Measurements from ENCODE around the gene SLIT3.

The SLIT3 gene

GRCh38 chr5:168772316-168772961, 528.5 kb downstream of the SLIT3 start:
- DNase-seq (ENCODE audit: low read depth), result no peak
- no peak overlapping the region for H3K4me3 ChIP-seq (ENCODE audit: control insufficient read depth, low read depth, low read length)
- TF ChIP-seq, protein P1, sequence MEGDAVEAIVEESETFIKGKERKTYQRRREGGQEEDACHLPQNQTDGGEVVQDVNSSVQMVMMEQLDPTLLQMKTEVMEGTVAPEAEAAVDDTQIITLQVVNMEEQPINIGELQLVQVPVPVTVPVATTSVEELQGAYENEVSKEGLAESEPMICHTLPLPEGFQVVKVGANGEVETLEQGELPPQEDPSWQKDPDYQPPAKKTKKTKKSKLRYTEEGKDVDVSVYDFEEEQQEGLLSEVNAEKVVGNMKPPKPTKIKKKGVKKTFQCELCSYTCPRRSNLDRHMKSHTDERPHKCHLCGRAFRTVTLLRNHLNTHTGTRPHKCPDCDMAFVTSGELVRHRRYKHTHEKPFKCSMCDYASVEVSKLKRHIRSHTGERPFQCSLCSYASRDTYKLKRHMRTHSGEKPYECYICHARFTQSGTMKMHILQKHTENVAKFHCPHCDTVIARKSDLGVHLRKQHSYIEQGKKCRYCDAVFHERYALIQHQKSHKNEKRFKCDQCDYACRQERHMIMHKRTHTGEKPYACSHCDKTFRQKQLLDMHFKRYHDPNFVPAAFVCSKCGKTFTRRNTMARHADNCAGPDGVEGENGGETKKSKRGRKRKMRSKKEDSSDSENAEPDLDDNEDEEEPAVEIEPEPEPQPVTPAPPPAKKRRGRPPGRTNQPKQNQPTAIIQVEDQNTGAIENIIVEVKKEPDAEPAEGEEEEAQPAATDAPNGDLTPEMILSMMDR (conservative IDR thresholded peaks at IDR 0.05; ENCODE audit: control insufficient read depth, insufficient read depth, low read depth, low read length), result no peak

GRCh38 chr5:168771678-168772077, 529.3 kb downstream of the SLIT3 start:
- TF ChIP-seq, protein P1 (conservative IDR thresholded peaks at IDR 0.05; ENCODE audit: control insufficient read depth, insufficient read depth, low read depth, low read length), result no peak
- no peak overlapping the region for H3K4me3 ChIP-seq (ENCODE audit: control insufficient read depth, low read depth, low read length)
- no peak for DNase-seq (ENCODE audit: low read depth)

DNA sequence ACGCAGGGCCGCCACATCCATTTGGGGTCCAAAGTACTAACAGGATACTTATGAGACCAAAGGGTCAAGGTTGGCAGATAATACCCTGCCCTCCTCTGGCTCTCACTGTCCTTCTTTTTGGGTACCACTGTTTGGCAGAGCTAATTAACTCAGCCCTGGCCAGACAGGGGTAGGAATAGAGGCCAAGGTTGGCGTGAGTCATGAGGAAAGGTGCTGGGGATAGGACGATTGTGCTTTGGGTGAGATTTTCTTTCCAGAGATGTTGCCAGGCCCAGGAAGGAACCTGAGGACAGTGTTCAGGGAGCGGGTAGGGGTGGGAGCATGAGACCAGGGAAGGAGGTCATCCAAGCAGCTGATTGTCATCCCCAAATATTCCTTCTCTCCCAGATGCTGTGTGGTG, 529.9 kb downstream of the SLIT3 start:
- DNase-seq (ENCODE audit: low read depth), result no peak
- TF ChIP-seq, protein P1 (conservative IDR thresholded peaks at IDR 0.05; ENCODE audit: control insufficient read depth, insufficient read depth, low read depth, low read length), result no peak
- no peak overlapping the region for H3K4me3 ChIP-seq (ENCODE audit: control insufficient read depth, low read depth, low read length)

- H3K4me3 ChIP-seq (ENCODE audit: control insufficient read depth, low read depth, low read length), result no peak overlapping the region
- TF ChIP-seq, protein P1 (conservative IDR thresholded peaks at IDR 0.05; ENCODE audit: control insufficient read depth, insufficient read depth, low read depth, low read length), result no peak
- no peak for DNase-seq (ENCODE audit: low read depth)
Measured at GRCh38 chr5:168770036-168770498, 530.9 kb downstream of the SLIT3 start.

DNA sequence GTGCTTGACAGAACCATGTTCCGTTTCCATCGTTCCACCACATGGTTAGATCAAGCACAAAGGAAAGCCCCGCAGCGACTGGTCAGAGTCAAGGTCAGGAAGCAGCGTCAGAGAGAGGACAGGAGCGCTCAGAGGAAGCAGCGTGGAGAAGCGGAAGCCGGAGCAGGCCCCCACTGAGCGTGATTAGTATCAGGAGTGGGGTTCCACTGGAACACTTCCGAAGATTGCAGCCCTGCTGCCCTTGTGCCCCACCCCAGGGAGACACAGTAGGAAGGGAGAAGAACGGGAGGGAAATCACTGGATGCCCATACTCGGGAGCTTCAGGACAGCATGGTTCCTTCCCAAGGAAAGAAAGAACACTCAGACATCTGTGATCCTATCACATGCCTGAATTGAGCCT, 532.8 kb downstream of the SLIT3 start:
- TF ChIP-seq, protein P1 (conservative IDR thresholded peaks at IDR 0.05; ENCODE audit: control insufficient read depth, insufficient read depth, low read depth, low read length), result no peak
- no peak overlapping the region for H3K4me3 ChIP-seq (ENCODE audit: control insufficient read depth, low read depth, low read length)
- DNase-seq (ENCODE audit: low read depth), result no peak

DNA sequence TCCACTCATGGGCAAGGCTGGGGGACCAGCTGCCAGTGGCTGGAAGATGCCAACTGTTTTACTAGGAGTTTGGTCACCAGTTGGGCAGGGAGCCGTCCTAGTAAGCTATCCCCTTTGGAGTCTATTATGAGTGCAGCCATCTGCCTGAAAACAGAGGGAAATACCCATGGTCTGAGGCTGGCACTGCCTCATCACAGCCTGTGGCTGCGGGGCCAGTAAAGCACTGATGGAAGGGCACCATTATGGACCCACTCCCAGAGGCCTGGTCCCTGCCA, 534.6 kb downstream of the SLIT3 start:
- H3K4me3 ChIP-seq (ENCODE audit: control insufficient read depth, low read depth, low read length), result no peak overlapping the region
- DNase-seq (ENCODE audit: low read depth), result no peak
- TF ChIP-seq, protein P1 (conservative IDR thresholded peaks at IDR 0.05; ENCODE audit: control insufficient read depth, insufficient read depth, low read depth, low read length), result no peak
